GM12873 (cell line): ENCODE results near the gene STK17B.

Source experiments
- CTCF ChIP-seq: IDR thresholded peaks from 2 replicates; pipeline ENCODE4 v1.5.1; 2012; ENCODE audit warnings: low read depth, mild to moderate bottlenecking, moderate library complexity, low read length, control low read depth; ENCODE audit not compliant: insufficient read depth; ENCODE audit errors: missing control alignments

The STK17B gene

GRCh38 chr2:196183528-196184231, 12.3 kb upstream of the STK17B start:
- no peak for TF ChIP-seq CTCF

GRCh38 chr2:196183172-196183473, 11.7 kb upstream of the STK17B start:
- TF ChIP-seq CTCF, result no peak

DNA sequence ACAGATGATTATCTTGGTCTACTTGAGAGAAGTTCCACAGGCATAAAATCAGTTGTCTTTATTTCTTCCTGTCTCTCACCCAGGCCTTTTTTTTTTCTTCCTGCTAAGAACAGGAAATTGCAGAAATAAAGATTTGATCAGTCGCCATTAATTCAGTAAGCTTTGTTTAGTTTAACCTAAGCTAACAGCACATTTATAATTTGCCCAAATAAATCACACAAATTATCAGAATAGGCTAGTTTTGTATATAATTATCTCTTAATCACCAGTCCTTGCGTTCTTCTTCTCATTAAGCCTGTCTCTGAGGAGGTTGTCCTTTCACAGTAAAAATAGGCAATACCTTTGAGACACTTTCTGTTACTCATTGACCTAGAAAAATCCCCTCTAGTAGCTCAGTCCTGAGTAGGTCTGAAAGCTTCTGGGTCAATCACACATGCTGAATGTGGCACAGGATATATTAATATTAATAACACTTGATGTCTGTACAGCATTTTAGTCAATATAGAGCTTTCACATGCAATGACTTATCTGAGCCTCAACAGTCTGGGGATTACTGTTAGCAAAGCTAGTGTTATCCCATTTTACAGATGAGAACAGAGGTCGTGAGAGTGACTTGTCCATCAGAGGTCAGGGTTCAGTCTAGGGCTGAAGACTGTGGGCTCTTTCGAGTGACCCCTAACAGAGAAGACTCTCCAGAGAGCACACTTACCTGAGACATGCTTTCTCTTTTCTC, 11.2 kb upstream of the STK17B start:
- TF ChIP-seq CTCF, result no peak

DNA sequence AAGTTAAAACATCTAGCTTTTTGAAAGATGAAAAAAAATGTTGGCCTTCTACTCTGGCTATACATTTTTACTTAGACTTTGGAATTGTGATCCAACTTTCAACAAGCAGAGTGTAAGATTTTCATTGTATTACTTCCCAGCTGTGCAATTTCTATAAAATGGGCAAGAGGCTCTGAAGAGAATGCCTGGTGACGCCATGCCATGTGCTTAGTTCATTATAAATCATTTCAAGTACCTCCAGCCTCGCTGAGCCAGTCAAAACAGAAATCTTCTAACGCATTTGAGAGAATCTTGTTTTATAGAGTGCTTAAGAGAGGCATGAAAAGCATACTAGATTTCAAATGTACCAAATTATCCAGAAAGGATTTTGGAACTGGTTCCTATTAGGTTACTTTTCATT, 10.1 kb upstream of the STK17B start:
- TF ChIP-seq CTCF, result no peak

GRCh38 chr2:196177124-196177523, 5.7 kb upstream of the STK17B start:
- TF ChIP-seq CTCF, result no peak

DNA sequence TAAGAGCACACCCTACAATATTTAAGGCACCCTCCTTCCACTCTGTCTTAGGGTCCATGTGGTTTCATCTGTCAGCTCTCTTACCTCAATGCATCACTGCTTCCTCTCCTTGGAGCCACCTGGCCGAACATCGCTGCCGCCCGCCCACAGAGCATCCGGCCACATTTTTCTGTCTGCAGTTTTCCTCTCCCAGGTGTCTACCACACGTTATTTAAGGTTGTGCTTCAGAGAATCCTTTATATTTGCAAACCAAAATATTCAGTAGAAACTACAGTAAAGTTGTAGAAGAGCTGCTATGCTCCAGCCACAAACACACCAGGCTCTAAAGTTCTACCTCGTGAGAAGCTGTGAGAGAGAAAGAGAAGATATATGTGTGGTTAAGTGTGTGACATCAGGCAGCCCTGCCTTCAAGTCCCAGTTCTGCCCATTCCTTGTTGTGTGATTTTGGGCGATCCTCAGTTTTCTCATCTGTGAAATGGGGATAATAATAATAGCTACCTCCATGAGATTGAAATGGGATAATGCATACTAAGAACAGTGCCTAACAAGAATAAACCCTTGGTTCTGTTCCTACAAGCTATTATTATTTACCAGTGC, 4.9 kb upstream of the STK17B start:
- TF ChIP-seq CTCF, result no peak

DNA sequence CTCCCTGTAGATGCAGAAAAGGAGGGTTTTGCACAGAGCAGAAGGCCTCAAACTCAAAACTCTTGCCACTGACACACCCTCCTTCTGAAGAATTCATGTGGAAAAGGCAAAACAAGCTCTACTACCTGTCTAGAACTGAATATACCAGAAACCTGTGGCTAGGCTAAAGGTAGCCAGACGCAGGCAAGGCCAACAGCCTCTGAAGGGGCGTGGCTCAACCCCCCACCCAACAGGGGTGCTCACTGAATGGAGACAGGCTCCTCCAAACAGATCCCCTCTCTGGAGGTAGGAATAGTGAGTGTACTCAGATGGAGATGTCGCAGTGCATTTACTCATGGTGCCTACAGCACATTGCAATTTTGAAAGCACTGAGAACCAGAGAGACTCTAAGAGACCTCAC, 3.0 kb upstream of the STK17B start:
- no peak for TF ChIP-seq CTCF
